ENCODE measurements around the gene KHDC4. TPM values are rescaled to one million over a fixed set of nuclear protein-coding genes. Genes with fewer than 3 reads are reported as not detected.

The KHDC4 gene
- total and polyA plus RNA-seq, 2 of the 13 experiments (the other 11 are each of a cell fraction or from before 2014, with no cell fraction given) = 33.5 to 92.0 TPM

DNA sequence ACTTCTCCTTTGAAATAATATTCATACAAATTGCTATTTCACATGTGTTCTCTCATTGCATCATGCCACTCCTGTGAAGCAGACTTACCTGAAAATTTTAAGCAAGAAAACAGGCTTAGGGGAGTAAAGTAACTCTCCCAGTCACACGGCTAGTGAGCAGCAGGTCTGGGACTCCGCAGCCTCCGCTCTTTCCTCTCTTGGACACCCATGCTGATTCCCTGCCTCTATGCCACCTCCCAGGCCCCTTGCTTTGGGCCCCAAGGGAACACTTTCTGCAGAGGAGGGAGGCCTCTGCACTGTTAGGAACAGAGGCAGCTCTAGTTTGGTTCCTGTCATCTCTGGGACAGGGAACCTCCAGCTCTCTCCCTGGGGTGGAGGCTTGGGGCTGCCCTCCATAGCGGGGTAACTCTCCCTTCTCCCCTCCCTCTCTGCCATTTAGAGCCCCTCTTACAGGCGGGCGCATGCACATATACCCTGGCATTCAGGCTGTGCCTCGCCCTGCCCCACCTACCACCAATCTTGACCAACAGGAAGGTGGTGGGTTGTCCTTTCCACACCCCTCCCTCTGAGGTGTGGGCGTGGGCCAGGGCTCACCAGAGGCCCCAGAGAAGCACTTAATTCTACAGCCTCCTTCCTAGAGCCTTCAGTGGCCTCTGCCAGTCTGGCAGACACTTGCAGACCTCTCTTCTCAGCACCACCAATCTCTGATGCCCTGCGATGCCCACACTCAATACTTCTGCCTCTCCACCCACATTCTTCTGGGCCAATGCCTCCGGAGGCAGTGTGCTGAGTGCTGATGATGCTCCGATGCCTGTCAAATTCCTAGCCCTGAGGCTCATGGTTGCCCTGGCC, 7.0 kb upstream of the KHDC4 start, which contains the start of gene RXFP4 (continued):
- TF ChIP-seq ZNF496 (CRISPR knock-in tag; IDR thresholded peaks at IDR 0.05; ENCODE audit: insufficient replicate concordance) (no peak), BRF2 (CRISPR knock-in tag; IDR thresholded peaks at IDR 0.05) (no peak), U2AF2 (IDR thresholded peaks at IDR 0.05; ENCODE audit: low read depth, low read length) (0 out of 2 replicates have a peak, but pooled peaks have one; percentile 25), SP5 (CRISPR knock-in tag; IDR thresholded peaks at IDR 0.05; ENCODE audit: borderline replicate concordance, low read depth) (no peak; the same call in 1 of the 2 replicates), MATR3 (CRISPR knock-in tag; IDR thresholded peaks at IDR 0.05) (no peak), ZNF891 (CRISPR knock-in tag; IDR thresholded peaks at IDR 0.05) (peak; percentile 58; the same call in 1 of the 2 replicates), POLR2AphosphoS5 (IDR thresholded peaks at IDR 0.05; ENCODE audit: low read depth, low read length) (peak; percentile 58), DMAP1 (CRISPR knock-in tag; IDR thresholded peaks at IDR 0.05) (no peak), ISX (CRISPR knock-in tag; conservative IDR thresholded peaks at IDR 0.05) (no peak), ZNF253 (CRISPR knock-in tag; IDR thresholded peaks at IDR 0.05; ENCODE audit: borderline replicate concordance) (no peak), ZNF3 (CRISPR knock-in tag; IDR thresholded peaks at IDR 0.05) (no peak), SIN3A (IDR thresholded peaks at IDR 0.05; ENCODE audit: borderline replicate concordance, low read depth, low read length) (no peak), ZNF678 (CRISPR knock-in tag; IDR thresholded peaks at IDR 0.05) (no peak), ZNF773 (CRISPR knock-in tag; IDR thresholded peaks at IDR 0.05; ENCODE audit: borderline replicate concordance) (no peak), KMT2B (CRISPR knock-in tag; IDR thresholded peaks at IDR 0.05) (no peak), ZNF709 (CRISPR knock-in tag; IDR thresholded peaks at IDR 0.05) (peak; percentile 43; the same call in 1 of the 2 replicates), ZNF552 (CRISPR knock-in tag; IDR thresholded peaks at IDR 0.05; ENCODE audit: borderline replicate concordance) (no peak), DRAP1 (CRISPR knock-in tag; IDR thresholded peaks at IDR 0.05) (peak; percentile 99)
- TF ChIP-seq, protein P1, sequence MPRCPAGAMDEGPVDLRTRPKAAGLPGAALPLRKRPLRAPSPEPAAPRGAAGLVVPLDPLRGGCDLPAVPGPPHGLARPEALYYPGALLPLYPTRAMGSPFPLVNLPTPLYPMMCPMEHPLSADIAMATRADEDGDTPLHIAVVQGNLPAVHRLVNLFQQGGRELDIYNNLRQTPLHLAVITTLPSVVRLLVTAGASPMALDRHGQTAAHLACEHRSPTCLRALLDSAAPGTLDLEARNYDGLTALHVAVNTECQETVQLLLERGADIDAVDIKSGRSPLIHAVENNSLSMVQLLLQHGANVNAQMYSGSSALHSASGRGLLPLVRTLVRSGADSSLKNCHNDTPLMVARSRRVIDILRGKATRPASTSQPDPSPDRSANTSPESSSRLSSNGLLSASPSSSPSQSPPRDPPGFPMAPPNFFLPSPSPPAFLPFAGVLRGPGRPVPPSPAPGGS (CRISPR knock-in tag; IDR thresholded peaks at IDR 0.05) = no peak
- TF ChIP-seq, protein P2, sequence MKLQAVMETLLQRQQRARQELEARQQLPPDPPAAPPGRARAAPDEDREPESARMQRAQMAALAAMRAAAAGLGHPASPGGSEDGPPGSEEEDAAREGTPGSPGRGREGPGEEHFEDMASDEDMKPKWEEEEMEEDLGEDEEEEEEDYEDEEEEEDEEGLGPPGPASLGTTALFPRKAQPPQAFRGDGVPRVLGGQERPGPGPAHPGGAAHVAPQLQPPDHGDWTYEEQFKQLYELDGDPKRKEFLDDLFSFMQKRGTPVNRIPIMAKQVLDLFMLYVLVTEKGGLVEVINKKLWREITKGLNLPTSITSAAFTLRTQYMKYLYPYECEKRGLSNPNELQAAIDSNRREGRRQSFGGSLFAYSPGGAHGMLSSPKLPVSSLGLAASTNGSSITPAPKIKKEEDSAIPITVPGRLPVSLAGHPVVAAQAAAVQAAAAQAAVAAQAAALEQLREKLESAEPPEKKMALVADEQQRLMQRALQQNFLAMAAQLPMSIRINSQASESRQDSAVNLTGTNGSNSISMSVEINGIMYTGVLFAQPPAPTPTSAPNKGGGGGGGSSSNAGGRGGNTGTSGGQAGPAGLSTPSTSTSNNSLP (IDR thresholded peaks at IDR 0.05; ENCODE audit: low read depth, low read length) = no peak
- TF ChIP-seq, protein P3, sequence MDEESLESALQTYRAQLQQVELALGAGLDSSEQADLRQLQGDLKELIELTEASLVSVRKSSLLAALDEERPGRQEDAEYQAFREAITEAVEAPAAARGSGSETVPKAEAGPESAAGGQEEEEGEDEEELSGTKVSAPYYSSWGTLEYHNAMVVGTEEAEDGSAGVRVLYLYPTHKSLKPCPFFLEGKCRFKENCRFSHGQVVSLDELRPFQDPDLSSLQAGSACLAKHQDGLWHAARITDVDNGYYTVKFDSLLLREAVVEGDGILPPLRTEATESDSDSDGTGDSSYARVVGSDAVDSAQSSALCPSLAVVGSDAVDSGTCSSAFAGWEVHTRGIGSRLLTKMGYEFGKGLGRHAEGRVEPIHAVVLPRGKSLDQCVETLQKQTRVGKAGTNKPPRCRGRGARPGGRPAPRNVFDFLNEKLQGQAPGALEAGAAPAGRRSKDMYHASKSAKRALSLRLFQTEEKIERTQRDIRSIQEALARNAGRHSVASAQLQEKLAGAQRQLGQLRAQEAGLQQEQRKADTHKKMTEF (CRISPR knock-in tag; IDR thresholded peaks at IDR 0.05) = 0 out of 2 replicates have a peak, but pooled peaks have one; percentile 11
